Activated T-helper 9 cell treated with anti-CD3 and anti-CD28 coated beads, Interleukin-2, amount 50 U/mL, for 16 hours (primary cell): Measurements from ENCODE around the gene ARPC1B.
A peak's percentile ranks its signal among the peaks of the same experiment; 100 is the strongest.
"Not testable (repeated sequence)": the region's sequence is repeated elsewhere in the genome, so short reads cannot be mapped to it uniquely, and the experiment has no call there.

Experiments used
- DNase-seq: peaks from one replicate; pipeline ENCODE4 v3.0.0-alpha.2; 2020; ENCODE audit warnings: low read depth

Gene ARPC1B

DNA sequence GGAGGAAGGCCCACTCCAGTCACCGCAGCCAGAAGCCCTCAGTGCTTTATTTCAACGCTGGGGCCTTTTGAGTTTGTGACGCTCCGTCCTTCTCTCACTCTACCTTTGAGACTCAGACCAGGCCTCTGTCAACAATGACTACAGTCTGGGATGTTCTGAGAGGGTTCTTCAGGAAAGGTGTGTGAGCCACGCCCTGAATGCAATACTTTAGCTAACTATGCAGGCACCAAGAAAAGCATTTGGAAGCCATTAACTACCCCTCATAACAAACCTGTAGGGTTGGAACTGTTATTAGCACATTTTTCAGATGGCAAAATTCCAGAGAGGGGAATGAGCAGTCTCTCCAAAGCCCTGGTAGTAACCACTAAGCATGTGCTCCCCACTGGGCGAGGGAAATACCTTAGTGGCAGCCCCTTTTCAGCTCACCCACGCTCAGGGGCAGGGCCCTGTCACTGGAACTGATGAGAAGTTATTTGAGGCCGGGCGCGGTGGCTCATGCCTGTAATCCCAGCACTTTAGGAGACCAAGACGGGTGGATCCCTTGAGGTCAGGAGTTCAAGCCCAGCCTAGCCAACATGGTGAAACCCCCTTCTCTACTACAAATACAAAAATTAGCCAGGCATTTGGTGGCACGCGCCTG lies 5.7 kb upstream of the ARPC1B start:
- no peak for DNase-seq

DNA sequence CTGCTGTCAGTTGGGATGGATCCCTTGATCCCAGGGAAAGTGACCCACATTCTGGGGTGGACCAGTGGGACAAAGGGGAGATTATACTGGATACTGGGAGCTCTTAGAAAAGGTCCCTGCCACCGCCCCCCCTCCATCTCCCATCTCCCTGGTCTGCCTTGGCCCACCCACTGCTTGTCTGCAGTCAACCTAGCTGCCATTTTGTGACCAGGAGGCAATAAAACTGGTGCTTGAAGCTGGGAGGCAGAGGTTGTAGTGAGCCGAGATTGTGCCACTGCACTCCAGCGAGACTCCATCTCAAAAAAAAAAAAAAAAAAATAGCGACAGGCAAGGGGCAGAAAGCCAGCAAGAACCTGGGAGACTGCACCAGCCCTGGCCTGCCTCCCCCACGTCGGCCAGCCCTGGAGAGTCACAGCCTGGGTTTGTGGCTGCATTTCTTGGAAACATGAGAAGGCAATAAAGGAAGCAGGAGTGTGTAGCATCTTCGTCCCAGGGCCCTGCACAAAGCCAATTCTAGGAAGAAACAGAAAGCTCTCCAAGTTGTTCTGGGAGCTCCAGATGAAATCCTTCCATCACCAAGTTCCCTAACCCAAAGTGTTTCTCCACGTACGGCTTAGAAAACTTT lies 4.7 kb upstream of the ARPC1B start:
- no peak for DNase-seq

DNA sequence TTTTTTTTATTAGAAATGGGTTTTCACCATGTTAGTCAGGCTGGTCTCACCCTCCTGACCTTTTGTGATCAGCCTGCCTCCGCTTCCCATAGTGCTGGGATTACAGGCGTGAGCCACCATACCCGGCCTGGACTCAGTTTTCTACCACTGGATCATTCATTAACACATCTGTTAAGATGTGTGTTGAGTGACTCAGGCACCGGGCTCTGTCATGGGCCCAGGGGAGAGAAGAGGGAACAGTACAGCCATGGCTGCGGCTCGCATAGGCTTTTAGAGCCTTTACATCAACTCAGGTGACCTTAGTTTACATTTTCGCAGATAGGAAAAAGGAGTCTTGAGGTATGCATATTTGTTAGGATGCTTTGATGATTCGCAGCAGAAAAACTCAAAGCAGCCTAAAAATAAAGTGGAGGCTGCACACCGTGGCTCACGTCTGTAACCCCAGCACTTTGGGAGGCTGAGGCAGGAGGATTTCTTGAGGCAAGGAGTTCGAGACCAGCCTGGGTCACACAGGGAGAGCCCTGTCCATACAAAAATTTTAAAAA lies 3.1 kb upstream of the ARPC1B start:
- no peak for DNase-seq

DNA sequence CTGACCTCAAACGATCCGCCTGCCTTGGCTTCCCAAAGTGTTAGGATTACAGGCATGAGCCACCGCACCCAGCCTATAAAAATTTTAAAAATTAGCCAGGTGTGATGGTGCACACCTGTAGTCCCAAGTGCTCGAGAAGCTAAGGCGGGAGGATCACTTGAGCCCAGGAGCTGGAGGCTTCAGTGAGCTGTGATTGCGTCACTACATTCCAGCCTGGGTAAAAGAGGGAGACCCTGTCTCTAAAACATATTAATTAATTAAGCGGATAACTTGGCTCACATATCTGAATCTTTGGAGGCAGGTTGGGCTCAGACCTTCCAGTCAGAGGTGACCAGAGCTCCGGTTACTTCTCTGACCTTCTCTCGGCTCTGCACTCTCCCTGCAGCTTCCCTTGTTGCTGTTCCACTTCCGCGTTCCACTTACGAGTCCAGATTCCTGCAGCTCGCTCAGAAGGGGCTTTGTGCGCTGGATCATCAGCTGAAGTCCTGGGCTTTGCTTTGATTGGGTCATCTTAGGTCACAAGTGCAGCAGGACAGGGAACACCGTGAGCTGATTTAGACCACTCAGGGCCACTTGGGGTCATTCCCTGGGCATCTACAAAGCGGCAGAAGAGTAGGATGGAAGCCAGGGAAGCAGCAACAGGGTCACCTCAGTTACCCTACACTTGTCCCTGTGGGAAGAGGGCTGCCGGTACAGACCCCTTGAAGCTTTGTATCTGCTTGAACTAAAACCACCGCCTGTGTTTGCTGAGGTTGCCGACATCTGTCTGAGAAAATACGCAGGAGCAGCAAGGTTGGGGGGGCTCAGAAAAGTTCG lies 2.0 kb upstream of the ARPC1B start:
- DNase-seq: no peak

DNA sequence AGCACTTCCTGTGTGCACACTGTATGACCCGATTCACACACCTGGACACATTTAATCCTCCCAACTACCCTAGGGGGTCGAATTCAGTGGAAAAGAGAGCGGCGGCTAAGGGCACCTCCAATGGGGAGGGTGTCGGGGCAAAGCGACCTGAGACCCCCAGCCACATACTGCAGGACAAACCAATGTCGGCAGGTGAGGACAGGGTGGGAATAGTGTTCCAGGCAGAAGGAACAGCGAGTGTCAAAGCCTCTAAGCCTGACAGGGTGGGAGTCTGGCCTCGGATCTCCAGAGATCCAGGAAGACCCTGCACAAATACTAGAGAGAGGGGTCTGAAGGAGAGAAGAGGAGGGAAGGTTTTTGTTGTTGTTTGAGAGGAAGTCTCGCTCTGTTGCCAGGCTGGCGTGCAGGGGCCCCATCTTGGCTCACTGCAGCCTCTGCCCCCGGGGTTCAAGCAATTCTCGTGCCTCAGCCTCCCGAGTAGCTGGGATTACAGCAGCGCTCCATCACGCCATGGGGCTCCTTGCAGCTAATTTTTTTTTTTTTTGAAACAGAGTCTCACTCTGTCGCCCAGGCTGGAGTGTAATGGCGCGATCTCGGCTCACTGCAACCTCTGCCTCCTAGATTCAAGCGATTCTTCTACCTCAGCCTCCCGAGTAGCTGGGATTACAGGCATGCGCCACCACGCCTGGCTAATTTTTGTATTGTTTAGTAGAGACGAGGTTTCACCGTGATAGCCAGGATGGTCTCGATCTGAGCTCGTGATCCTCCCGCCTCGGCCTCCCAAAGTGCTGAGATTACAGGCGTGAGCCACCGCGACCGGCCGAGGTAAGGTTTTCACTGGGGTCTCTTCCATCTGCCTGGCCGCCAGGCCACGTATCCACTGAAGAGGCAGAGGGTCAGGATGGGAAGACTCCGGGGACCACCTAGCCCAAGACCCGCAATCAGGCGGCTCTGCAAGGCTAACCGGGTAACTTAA lies 1.2 kb upstream of the ARPC1B start:
- no peak for DNase-seq

DNA sequence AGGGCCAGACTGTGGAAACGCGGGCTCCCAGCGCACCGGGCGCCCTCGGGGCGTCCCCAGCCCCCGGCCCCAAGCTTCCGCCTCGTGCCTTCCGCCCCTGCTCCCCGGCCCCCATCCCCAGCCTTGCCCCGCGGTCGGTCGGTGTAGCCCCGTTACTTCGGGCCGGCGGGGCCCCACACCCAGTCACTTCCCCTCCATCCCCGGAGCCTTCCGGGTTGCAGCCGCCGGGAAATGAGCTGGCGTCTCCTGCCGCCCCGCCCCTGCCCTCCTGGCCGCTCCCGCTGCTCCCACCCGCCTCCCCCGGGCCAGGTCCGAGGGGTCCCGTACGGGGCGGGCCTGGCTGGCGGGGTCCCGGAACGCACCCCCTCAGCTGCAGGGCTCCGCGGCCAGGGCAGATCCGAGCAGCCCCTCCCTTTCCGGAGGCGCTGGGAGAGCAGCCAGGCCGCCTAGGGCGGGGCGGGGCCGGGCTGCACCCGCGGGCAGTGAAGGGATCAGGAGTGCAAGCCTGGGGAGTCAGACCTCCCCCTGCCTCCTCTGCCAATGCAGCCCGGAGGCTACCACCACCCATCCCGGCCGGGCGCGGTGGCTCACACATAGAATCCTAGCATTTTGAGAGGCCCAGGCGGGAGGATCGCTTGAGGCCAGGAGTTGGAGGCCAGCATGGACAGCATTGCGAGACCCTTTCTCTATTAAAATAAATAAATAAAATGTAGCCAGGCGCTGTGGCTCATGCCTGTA lies 709 bp downstream of the ARPC1B start:
- peak; percentile 57 for DNase-seq

DNA sequence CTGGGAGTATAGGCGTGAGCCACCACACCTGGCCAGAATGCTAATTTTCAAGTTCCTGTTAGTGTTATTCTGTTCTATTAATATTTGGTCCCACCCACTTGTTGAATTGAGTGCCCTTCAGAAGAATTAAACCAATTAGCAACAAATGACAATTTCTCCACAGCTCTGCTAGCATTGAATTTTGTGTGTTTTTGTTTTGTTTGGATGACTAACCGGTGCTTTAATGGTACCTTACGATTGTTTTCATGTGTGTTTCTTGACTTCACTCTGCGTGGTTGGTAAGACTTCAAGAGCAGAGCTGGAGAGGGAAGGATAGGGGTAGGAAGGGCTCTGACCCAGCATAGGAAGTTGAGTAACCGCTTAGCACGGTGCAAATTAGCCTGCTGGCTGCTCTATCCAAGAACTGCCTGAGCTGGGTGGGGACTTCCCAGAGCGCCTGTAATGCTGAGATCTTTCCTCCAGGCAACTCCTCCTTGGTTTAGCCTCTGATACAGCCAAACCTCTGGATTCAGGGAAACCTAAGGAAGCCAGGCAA lies 4.6 kb downstream of the ARPC1B start:
- peak; percentile 40 for DNase-seq

DNA sequence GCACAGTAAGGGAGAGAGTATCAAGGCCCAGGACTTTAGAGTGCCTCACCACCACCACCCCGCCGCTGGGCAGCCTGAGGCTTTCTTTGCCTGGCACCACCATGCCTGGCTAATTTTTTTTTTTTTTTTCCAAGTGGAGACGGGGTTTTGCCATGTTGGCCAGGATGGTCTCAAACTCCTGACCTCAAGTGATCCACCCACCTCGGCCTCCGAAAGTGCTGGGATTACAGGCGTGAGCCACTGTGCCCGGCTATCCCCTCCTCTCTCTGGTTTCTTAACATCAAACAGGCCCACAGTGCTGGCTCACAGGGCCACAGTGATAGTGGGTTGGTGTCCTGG lies 5.1 kb downstream of the ARPC1B start:
- DNase-seq: not testable (repeated sequence)

DNA sequence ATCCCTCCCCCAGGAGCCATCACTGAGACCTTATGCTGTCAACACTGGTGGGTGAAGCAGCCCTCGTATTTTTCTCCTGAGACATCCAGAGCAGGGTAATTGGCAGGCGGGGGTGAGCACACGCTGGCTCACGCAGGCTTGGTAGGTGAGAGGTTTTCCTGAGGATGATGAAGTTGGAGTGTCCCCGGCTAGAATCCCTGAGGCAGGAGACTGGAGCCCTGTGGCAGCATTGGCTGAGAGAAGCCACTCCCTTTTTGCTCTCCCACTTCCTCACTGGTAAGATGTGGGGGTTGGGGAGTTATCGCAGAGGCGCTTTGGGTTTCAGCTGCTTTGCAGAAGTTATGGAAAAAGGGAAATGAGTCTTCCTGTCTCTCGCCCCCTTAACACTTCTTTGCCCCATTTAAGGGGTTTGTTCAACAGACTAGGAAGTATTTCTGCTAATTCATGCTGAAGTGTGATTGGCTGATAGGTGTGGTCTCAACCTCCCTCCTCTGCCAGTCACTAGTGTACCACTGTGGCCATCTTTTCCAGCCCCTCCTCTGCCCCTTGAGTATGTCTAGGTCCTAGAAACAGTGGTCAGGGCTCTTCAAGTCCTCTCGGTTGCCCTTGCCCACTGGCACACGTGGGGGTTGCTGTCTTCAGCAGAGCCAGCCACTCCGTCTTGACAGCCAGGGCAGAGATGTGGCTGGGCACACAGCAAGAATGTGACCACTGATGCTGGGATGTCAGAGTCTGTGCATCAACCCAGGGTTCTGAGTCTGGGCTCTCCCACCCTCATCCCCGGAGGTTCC lies 5.7 kb downstream of the ARPC1B start:
- DNase-seq: no peak

DNA sequence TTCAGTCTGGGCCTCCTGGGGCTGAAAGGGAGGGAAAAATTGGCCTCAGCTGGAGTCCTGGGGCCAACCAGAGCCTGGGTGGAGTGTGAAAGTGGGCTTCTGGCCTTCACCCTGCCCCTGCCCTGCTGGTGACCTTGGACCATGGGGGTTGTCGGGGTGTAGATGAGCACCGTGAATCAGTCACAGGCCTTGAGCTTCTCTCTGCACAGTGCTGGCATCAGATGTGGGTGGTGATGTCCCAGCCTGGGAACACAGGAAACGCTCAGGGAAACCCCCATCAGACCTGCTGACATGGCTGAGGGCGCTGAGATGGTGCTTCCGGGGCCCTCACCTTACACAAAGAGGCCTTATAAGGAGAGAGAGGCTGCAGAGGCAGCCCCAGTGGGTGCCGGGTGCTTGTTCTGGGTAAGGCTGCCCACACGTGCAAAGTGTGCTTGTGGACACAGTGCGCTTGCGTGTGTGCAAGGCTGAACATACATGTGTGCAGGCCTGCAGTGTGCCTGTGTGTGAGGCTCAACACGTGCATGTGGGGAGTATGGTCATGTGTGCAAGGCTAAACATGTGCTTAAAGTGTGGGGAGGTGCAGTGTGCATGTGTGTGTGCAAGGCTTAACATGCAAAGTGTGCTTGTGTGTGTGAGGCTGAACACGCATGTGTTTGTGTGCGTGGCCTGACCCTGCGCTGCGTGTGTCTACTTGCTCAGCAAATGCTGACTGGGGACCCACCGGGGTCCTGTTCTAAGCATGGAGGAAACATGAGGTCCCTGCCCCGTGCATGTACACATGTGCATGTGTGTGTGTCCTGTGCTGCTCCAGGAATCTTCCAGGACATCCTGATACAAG lies 6.5 kb downstream of the ARPC1B start:
- peak; percentile 83 for DNase-seq

DNA sequence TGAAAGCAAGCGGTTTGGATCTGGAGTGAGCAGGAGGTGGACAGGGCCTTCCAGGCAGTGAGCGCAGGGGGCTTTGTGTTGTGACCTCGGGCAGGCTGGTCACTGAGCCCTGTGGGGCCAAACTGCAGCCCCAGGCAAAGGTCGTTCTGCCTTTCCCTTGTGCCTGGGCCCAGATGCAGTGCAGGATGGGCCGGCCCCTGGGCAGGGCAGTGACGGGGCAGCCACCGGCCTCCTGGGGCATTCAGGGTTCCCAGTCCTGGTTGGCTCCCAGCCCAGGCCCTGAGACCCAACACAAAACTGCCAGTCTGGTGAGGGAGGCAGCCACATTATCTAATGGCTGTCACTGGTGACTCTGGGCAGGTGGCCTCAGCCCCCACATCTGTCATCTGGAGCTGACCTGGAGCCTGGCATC lies 7.1 kb downstream of the ARPC1B start:
- no peak for DNase-seq

DNA sequence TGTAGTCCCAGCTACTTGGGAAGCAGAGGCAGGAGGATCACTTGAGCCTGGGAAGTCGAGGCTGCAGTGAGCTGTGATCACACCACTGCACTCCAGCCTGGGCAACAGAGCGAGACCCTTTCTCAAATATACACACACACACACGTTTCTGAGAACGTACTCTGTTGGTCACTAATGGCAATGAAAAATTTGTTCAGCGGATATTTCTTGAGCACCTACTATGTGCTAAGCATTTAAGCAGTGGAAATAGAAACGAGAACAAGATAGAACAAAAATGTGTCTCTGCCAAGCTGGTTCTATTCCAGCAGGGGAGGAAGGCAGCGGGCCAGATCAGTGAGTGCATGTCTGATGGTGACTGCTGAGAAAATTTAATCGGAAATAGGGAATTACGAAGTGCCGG lies 8.7 kb downstream of the ARPC1B start:
- DNase-seq: no peak

DNA sequence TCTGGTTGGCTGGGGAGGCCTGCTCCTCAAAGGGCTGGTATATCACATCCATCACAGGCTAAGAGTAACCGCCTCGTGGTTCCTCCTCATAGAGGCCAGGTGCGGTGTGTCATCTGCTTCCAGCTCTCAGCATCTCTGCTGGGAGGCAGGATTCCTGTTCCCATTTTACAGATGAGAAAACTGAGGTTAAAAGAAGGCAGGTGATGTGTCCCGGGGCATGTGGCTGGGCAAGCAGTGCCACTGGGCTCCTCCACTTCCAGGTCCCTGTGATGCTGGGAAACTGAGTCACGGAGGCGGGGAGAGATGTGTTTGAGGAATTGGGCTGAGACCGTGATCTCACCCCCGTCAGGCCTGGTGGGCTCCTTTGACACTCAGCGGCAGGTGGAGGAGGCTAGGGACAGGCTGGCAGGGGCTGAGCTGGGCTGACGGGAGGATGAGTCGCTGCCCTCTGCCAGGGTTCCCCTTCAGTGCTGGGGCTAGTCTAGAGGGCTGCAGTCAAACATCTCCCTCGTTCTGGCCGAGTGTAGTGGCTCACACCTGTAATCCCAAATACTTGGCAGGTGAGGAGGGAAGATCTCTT lies 9.4 kb downstream of the ARPC1B start:
- DNase-seq: no peak

DNA sequence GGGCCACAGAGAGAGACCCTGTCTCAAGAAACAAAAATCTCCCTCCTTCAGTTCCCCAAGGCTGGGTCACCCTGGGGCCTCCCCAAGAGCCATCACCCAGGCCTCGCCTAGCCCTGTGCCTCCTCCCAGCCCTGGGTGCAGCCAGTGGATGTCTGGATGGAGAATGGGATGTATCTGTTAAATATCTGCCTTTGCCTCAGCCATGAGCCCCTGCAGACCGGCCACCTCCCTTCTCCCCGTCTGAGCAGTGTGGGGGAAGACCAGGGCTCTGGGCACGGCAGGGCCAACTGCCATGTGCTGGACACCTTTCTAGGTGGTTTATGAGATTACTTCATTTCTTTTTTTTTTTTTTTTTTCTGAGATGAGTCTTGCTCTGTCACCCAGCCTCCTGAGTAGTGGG lies 10.0 kb downstream of the ARPC1B start:
- DNase-seq: no peak

DNA sequence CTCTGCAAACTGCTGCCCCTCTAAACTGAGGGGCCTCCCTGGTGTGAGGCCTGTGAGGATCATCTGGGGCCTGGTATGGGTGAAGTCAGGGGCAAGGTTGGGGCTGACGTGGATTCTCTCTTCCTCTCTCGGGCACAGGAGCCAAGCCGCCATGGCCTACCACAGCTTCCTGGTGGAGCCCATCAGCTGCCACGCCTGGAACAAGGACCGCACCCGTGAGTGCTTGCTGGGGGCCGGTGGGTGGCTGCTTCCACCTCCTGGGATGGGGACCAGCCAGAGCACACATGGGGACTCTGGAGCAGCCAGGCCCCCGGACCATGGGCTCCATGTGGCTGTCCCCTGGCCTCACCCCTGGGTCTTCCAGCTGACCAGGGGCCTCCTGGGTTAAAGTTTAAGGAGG lies 11.0 kb downstream of the ARPC1B start:
- no peak for DNase-seq

DNA sequence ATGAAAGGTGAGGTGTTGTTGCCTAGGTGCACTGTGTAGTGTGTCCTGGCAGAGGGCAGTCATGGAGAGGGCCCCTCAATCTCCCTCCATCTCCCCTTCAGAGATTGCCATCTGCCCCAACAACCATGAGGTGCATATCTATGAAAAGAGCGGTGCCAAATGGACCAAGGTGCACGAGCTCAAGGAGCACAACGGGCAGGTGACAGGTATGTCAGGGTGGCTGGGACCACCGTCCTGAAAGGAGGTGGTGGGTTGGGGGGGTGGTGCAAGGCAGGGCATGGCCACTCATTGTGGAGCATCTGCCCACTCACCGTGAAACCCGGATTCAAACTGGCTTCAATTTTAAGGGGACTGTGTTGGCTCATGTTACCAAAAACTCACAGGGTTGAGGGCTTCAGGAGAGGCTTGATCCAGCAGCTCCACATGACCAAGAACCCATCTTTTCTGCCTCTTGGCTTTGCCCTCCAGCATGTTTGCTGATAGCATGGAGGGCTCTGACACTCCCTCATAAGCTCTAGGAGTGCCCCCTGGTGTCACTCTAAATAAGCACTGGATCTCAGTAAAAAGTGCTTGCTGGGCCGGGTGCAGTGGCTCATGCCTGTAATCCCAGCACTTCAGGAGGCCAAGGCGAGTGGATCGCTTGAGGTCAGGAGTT lies 12.2 kb downstream of the ARPC1B start:
- no peak for DNase-seq

DNA sequence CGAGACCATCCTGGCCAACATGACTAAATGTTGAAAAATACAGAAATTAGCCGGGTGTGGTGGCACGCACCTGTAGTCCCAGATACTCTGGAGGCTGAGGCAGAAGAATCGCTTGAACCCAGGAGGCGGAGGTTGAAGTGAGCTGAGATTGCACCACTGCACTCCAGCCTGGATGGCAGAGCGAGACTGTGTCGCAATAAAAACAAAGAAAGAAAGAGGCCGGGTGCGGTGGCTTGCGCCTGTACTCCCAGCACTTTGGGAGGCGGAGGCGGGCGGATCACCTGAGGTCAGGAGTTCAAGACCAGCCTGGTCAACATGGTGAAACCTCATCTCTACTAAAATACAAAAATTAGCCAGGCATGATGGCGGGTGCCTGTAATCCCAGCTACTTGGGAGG lies 12.7 kb downstream of the ARPC1B start:
- DNase-seq: not testable (repeated sequence)

DNA sequence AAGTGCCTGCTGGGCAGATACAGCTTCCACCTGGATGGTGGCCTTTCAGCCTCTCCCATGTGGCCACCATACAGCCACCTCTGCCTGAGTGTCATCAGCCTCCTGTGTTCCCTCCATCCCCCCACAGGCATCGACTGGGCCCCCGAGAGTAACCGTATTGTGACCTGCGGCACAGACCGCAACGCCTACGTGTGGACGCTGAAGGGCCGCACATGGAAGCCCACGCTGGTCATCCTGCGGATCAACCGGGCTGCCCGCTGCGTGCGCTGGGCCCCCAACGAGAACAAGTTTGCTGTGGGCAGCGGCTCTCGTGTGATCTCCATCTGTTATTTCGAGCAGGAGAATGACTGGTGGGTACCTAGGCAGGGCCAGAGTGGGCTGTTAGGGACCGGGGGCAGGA lies 13.4 kb downstream of the ARPC1B start:
- DNase-seq: no peak
